WTC11 (cell line): Measurements from ENCODE around the gene OLFM1. TPM values are rescaled to one million over a fixed set of nuclear protein-coding genes. Genes with fewer than 3 reads are reported as not detected.

Source experiments
- ATAC-seq: fragments of 200-7000 bp; cut with Tn5 transposase; 2 replicates; pipeline ENCODE4 v1.10.0; 2021; ENCODE audit warnings: mild to moderate bottlenecking, moderate library complexity
- CTCF ChIA-PET: fragments of 300-600 bp; sonication (Branson Sonifier 250); formaldehyde crosslinking; loops from one replicate; lab custom pipeline; 2021; ENCODE audit warnings: antibody characterized with exemption; lab: Charles Lee
- POLR2A ChIA-PET: fragments of 350-600 bp; sonication (Branson Sonifier 250); formaldehyde crosslinking; loops from one replicate; lab custom pipeline; 2021; ENCODE audit warnings: antibody characterized with exemption; lab: Charles Lee
- DNase-seq: peaks from one replicate; pipeline ENCODE4 v3.0.0; 2021; ENCODE audit warnings: low spot score
- H3K27ac Mint-ChIP-seq: 2 replicates; pipeline ENCODE4 v1.8.0; 2021; ENCODE audit warnings: mixed read lengths
- H3K27me3 Mint-ChIP-seq: 2 replicates; pipeline ENCODE4 v1.8.0; 2021; ENCODE audit warnings: low read depth, mild to moderate bottlenecking, moderate library complexity, mixed read lengths
- H3K36me3 Mint-ChIP-seq: 2 replicates; pipeline ENCODE4 v1.8.0; 2021; ENCODE audit warnings: mixed read lengths
- H3K4me1 Mint-ChIP-seq: 2 replicates; pipeline ENCODE4 v1.8.0; 2022; ENCODE audit warnings: mixed read lengths
- H3K4me3 Mint-ChIP-seq: 2 replicates; pipeline ENCODE4 v1.8.0; 2021; ENCODE audit warnings: mild to moderate bottlenecking, moderate library complexity, mixed read lengths
- H3K9me3 Mint-ChIP-seq: 2 replicates; pipeline ENCODE4 v1.8.0; 2021; ENCODE audit warnings: mixed read lengths
- ATF2 ChIP-seq: sonication (generic); formaldehyde crosslinking; IDR thresholded peaks from 2 replicates; pipeline ENCODE4 v1.8.1; 2022; ENCODE audit warnings: low read depth, missing genetic modification reagents, borderline replicate concordance
- CBFB ChIP-seq: sonication (generic); formaldehyde crosslinking; IDR thresholded peaks from 2 replicates; pipeline ENCODE4 v1.8.1; 2022; ENCODE audit warnings: mild to moderate bottlenecking, low read depth, missing genetic modification reagents
- CREB1 ChIP-seq: sonication (generic); formaldehyde crosslinking; IDR thresholded peaks from 2 replicates; pipeline ENCODE4 v1.8.0; 2023; ENCODE audit warnings: mild to moderate bottlenecking, missing genetic modification reagents
- CTCF ChIP-seq: fragments of 200-600 bp; IDR thresholded peaks from 2 replicates; pipeline ENCODE4 v1.8.0; 2022; ENCODE audit warnings: antibody characterized with exemption
- E2F5 ChIP-seq: sonication (generic); formaldehyde crosslinking; IDR thresholded peaks from 2 replicates; pipeline ENCODE4 v1.8.1; 2022; ENCODE audit warnings: mild to moderate bottlenecking, moderate library complexity, missing genetic modification reagents
- ERG ChIP-seq: fragments of 250-450 bp; sonication (Bioruptor Pico); IDR thresholded peaks from 2 replicates; pipeline ENCODE4 v1.8.0; 2021; ENCODE audit warnings: mild to moderate bottlenecking
- FOXK1 ChIP-seq: sonication (generic); formaldehyde crosslinking; IDR thresholded peaks from 2 replicates; pipeline ENCODE4 v1.8.0; 2022; ENCODE audit warnings: mild to moderate bottlenecking, moderate library complexity, missing genetic modification reagents
- GABPB1 ChIP-seq: sonication (generic); formaldehyde crosslinking; IDR thresholded peaks from 2 replicates; pipeline ENCODE4 v1.8.1; 2023; ENCODE audit warnings: mild to moderate bottlenecking, missing genetic modification reagents
- IRF1 ChIP-seq: sonication (generic); formaldehyde crosslinking; IDR thresholded peaks from 2 replicates; pipeline ENCODE4 v1.8.0; 2023; ENCODE audit warnings: missing genetic modification reagents
- NFYB ChIP-seq: sonication (generic); formaldehyde crosslinking; conservative IDR thresholded peaks from 2 replicates; pipeline ENCODE4 v1.8.0; 2022; ENCODE audit warnings: low read depth, missing genetic modification reagents
- PRDM15 ChIP-seq: sonication (generic); formaldehyde crosslinking; IDR thresholded peaks from 2 replicates; pipeline ENCODE4 v1.8.0; 2022; ENCODE audit warnings: missing genetic modification reagents
- RELA ChIP-seq: sonication (generic); formaldehyde crosslinking; IDR thresholded peaks from 2 replicates; pipeline ENCODE4 v1.8.1; 2022; ENCODE audit warnings: missing genetic modification reagents, mild to moderate bottlenecking, borderline replicate concordance
- TCF7 ChIP-seq: sonication (generic); formaldehyde crosslinking; IDR thresholded peaks from 2 replicates; pipeline ENCODE4 v1.8.0; 2022; ENCODE audit warnings: mild to moderate bottlenecking, low read depth, missing genetic modification reagents, moderate library complexity
- TEAD1 ChIP-seq: sonication (generic); formaldehyde crosslinking; IDR thresholded peaks from 2 replicates; pipeline ENCODE4 v1.8.0; 2022; ENCODE audit warnings: mild to moderate bottlenecking, missing genetic modification reagents
- TP53 ChIP-seq: sonication (generic); formaldehyde crosslinking; IDR thresholded peaks from 2 replicates; pipeline ENCODE4 v1.8.1; 2023; ENCODE audit warnings: mild to moderate bottlenecking, missing genetic modification reagents
- ZBTB21 ChIP-seq: sonication (generic); formaldehyde crosslinking; IDR thresholded peaks from 2 replicates; pipeline ENCODE4 v1.8.1; 2023; ENCODE audit warnings: mild to moderate bottlenecking, missing genetic modification reagents, borderline replicate concordance
- ZBTB43 ChIP-seq: sonication (generic); formaldehyde crosslinking; IDR thresholded peaks from 2 replicates; pipeline ENCODE4 v1.8.1; 2023; ENCODE audit warnings: mild to moderate bottlenecking, missing genetic modification reagents
- ZNF138 ChIP-seq: sonication (generic); formaldehyde crosslinking; conservative IDR thresholded peaks from 2 replicates; pipeline ENCODE4 v1.8.1; 2022; ENCODE audit warnings: mild to moderate bottlenecking, moderate library complexity, missing genetic modification reagents
- ZNF219 ChIP-seq: sonication (generic); formaldehyde crosslinking; IDR thresholded peaks from 2 replicates; pipeline ENCODE4 v1.8.0; 2023; ENCODE audit warnings: missing genetic modification reagents, mild to moderate bottlenecking, borderline replicate concordance
- ZNF317 ChIP-seq: sonication (generic); formaldehyde crosslinking; IDR thresholded peaks from 2 replicates; pipeline ENCODE4 v1.8.1; 2023; ENCODE audit warnings: low read depth, mild to moderate bottlenecking, moderate library complexity, missing genetic modification reagents, borderline replicate concordance
- total RNA-seq: library from RNA; stranded (reverse); gene quantifications from 3 replicates; pipeline ENCODE4 v1.2.3, GENCODE V29; 2021
- TF ChIP-seq, protein P1 (sequence below): fragments of 250-450 bp; sonication (Bioruptor Pico); IDR thresholded peaks from 2 replicates; pipeline ENCODE4 v1.9.0; 2021; ENCODE audit warnings: mild to moderate bottlenecking, borderline replicate concordance

The OLFM1 gene
- total RNA-seq, 1 experiment from 2014 or later, result 37.6 TPM

GRCh38 chr9:135131488-135131887 lies 44.0 kb downstream of the OLFM1 start (continued):
- TF ChIP-seq GABPB1 (CRISPR knock-in tag) (no peak), TEAD1 (no peak), PRDM15 (CRISPR knock-in tag) (no peak), ZBTB43 (no peak), ZNF317 (CRISPR knock-in tag) (no peak), RELA (CRISPR knock-in tag) (no peak)

GRCh38 chr9:135132008-135132407 lies 44.5 kb downstream of the OLFM1 start:
- Mint-ChIP-seq H3K27me3 (no peaks in the 10 kb centered on the region; the same call in 1 of the 2 replicates), H3K4me3 (no peak overlapping the region), H3K27ac (no peak overlapping the region), H3K36me3 (peaks cover 10% of the 10 kb centered on the region), H3K9me3 (peaks cover 18% of the 10 kb centered on the region), H3K4me1 (peaks cover 9% of the 10 kb centered on the region)
- POLR2A ChIA-PET, result no interaction called here
- CTCF ChIA-PET, result no interaction called here
- ATAC-seq (no peak), DNase-seq (no peak)
- no peak for TF ChIP-seq TP53 (CRISPR knock-in tag)
- TF ChIP-seq IRF1 (CRISPR knock-in tag), result no peak
- no peak for TF ChIP-seq ZNF219 (CRISPR knock-in tag)
- no peak for TF ChIP-seq ZBTB21 (CRISPR knock-in tag)
- TF ChIP-seq ATF2 (CRISPR knock-in tag), result no peak
- no peak for TF ChIP-seq ZNF138 (CRISPR knock-in tag)
- no peak for TF ChIP-seq TCF7 (CRISPR knock-in tag)
- TF ChIP-seq NFYB (CRISPR knock-in tag), result no peak
- TF ChIP-seq, protein P1, sequence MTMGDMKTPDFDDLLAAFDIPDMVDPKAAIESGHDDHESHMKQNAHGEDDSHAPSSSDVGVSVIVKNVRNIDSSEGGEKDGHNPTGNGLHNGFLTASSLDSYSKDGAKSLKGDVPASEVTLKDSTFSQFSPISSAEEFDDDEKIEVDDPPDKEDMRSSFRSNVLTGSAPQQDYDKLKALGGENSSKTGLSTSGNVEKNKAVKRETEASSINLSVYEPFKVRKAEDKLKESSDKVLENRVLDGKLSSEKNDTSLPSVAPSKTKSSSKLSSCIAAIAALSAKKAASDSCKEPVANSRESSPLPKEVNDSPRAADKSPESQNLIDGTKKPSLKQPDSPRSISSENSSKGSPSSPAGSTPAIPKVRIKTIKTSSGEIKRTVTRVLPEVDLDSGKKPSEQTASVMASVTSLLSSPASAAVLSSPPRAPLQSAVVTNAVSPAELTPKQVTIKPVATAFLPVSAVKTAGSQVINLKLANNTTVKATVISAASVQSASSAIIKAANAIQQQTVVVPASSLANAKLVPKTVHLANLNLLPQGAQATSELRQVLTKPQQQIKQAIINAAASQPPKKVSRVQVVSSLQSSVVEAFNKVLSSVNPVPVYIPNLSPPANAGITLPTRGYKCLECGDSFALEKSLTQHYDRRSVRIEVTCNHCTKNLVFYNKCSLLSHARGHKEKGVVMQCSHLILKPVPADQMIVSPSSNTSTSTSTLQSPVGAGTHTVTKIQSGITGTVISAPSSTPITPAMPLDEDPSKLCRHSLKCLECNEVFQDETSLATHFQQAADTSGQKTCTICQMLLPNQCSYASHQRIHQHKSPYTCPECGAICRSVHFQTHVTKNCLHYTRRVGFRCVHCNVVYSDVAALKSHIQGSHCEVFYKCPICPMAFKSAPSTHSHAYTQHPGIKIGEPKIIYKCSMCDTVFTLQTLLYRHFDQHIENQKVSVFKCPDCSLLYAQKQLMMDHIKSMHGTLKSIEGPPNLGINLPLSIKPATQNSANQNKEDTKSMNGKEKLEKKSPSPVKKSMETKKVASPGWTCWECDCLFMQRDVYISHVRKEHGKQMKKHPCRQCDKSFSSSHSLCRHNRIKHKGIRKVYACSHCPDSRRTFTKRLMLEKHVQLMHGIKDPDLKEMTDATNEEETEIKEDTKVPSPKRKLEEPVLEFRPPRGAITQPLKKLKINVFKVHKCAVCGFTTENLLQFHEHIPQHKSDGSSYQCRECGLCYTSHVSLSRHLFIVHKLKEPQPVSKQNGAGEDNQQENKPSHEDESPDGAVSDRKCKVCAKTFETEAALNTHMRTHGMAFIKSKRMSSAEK (CRISPR knock-in tag), result no peak
- no peak for TF ChIP-seq ERG (CRISPR knock-in tag)
- no peak for TF ChIP-seq E2F5
- TF ChIP-seq CBFB (CRISPR knock-in tag), result no peak
- no peak for TF ChIP-seq CREB1
- no peak for TF ChIP-seq FOXK1 (CRISPR knock-in tag)
- no peak for TF ChIP-seq CTCF
